ENCODE data around the gene RNF130.
"Not testable (repeated sequence)": the region's sequence is repeated elsewhere in the genome, so short reads cannot be mapped to it uniquely, and the experiment has no call there.

The RNF130 gene

GRCh38 chr5:179967489-179967888, 104.1 kb downstream of the RNF130 start:
- no peak for DNase-seq

GRCh38 chr5:179964015-179964414, 107.5 kb downstream of the RNF130 start:
- DNase-seq: no peak

GRCh38 chr5:179963375-179963774, 108.2 kb downstream of the RNF130 start:
- peak in 1 of 2 experiments; percentile 58 for DNase-seq

- no peak for DNase-seq
Measured at GRCh38 chr5:179960204-179960831, 111.2 kb downstream of the RNF130 start.

- no peak for DNase-seq
Measured at GRCh38 chr5:179959641-179960040, 111.9 kb downstream of the RNF130 start.

- DNase-seq: not testable (repeated sequence)
Measured at GRCh38 chr5:179959118-179959517, 112.4 kb downstream of the RNF130 start.

GRCh38 chr5:179955630-179956029, 115.9 kb downstream of the RNF130 start:
- no peak for DNase-seq

GRCh38 chr5:179955062-179955461, 116.5 kb downstream of the RNF130 start:
- no peak for DNase-seq

GRCh38 chr5:179954434-179954833, 117.1 kb downstream of the RNF130 start:
- no peak for DNase-seq

- DNase-seq: no peak
Measured at GRCh38 chr5:179953987-179954386, 117.6 kb downstream of the RNF130 start.

GRCh38 chr5:179936976-179937681, 134.4 kb downstream of the RNF130 start:
- no peak for DNase-seq

- no peak for DNase-seq
Measured at GRCh38 chr5:179930788-179931473, 140.6 kb downstream of the RNF130 start.

GRCh38 chr5:179927824-179928223, 143.7 kb downstream of the RNF130 start:
- DNase-seq: no peak

- no peak for DNase-seq
Measured at GRCh38 chr5:179926657-179927056, 144.9 kb downstream of the RNF130 start.

GRCh38 chr5:179923436-179923835, 148.1 kb downstream of the RNF130 start:
- DNase-seq: no peak

- DNase-seq: no peak
Measured at GRCh38 chr5:179920175-179920574, 151.4 kb downstream of the RNF130 start.

- DNase-seq: no peak
Measured at GRCh38 chr5:179919487-179920060, 152.0 kb downstream of the RNF130 start.

- DNase-seq: no peak
Measured at GRCh38 chr5:179918742-179919486, 152.6 kb downstream of the RNF130 start.

- DNase-seq: no peak
Measured at GRCh38 chr5:179916523-179916922, 155.0 kb downstream of the RNF130 start.

- no peak for DNase-seq
Measured at GRCh38 chr5:179915406-179915935, 156.1 kb downstream of the RNF130 start.

- no peak for DNase-seq
Measured at GRCh38 chr5:179914032-179914755, 157.4 kb downstream of the RNF130 start.

GRCh38 chr5:179913461-179913860, 158.1 kb downstream of the RNF130 start:
- DNase-seq: no peak
